Cardiac fibroblast (primary cell): ENCODE measurements around the gene TTC28.
"Not testable (repeated sequence)": the region's sequence is repeated elsewhere in the genome, so short reads cannot be mapped to it uniquely, and the experiment has no call there.

Source experiments
- DNase-seq, 2 donors: peaks; one replicate each; pipeline versions ENCODE4 v3.0.0 to v3.0.0-alpha.2; 2010; ENCODE audit warnings: low read depth in 2 of 2
- H3K4me3 ChIP-seq, 2 donors: replicated peaks in 1 of 2; 1 replicate in 1 of 2; 2 replicates in 1 of 2; pipeline ENCODE4 v1.5.1; 2011; ENCODE audit warnings: low read depth in 2 of 2, low read length in 2 of 2, mild to moderate bottlenecking in 2 of 2, moderate library complexity in 1 of 2
- CTCF ChIP-seq: IDR thresholded peaks from one replicate; pipeline ENCODE4 v1.5.1; 2011; ENCODE audit warnings: low read depth, mild to moderate bottlenecking, low read length, inconsistent platforms

Gene TTC28

GRCh38 chr22:28557184-28557583 is 122.5 kb downstream of the TTC28 start:
- DNase-seq: no peak

GRCh38 chr22:28553108-28553866 is 126.4 kb downstream of the TTC28 start:
- not testable (repeated sequence) for H3K4me3 ChIP-seq, DNase-seq

More at GRCh38 chr22:28557184-28557583, 122.5 kb downstream of the TTC28 start:
- H3K4me3 ChIP-seq: no peak overlapping the region
- no peak for TF ChIP-seq CTCF

- H3K4me3 ChIP-seq: no peak overlapping the region
- no peak for TF ChIP-seq CTCF
- DNase-seq: no peak
These were observed 131.2 kb downstream of the TTC28 start for GRCh38 chr22:28548406-28548805.

GRCh38 chr22:28547132-28547842 is 132.4 kb downstream of the TTC28 start:
- DNase-seq: peak; percentile 78
- no peak for TF ChIP-seq CTCF
- no peak overlapping the region for H3K4me3 ChIP-seq

- TF ChIP-seq CTCF: no peak
- peak in 1 of 2 donors; percentile 3 for DNase-seq
- H3K4me3 ChIP-seq: no peak overlapping the region
These were observed 135.2 kb downstream of the TTC28 start for GRCh38 chr22:28544431-28544868.

GRCh38 chr22:28542980-28543621 is 136.5 kb downstream of the TTC28 start:
- DNase-seq: no peak
- TF ChIP-seq CTCF: no peak
- H3K4me3 ChIP-seq: no peak overlapping the region

- H3K4me3 ChIP-seq: no peak overlapping the region
- no peak for DNase-seq
- no peak for TF ChIP-seq CTCF
These were observed 138.5 kb downstream of the TTC28 start for GRCh38 chr22:28541137-28541536.
